Mesendoderm (in vitro differentiated cells): ENCODE results near the gene PER1.

Experiments
- DNase-seq: peaks from one replicate; pipeline ENCODE4 v3.0.0; 2013
- H2AK5ac ChIP-seq: 2 replicates; pipeline ENCODE4 v1.6.1; 2013; ENCODE audit warnings: low read length, inconsistent platforms
- H2BK120ac ChIP-seq: 2 replicates; pipeline ENCODE4 v1.6.1; 2013; ENCODE audit warnings: low read depth, mild to moderate bottlenecking, low read length, moderate library complexity, mixed read lengths
- H2BK15ac ChIP-seq: replicated peaks from 2 replicates; pipeline ENCODE4 v1.6.1; 2013; ENCODE audit warnings: low read depth, mild to moderate bottlenecking, moderate library complexity
- H2BK5ac ChIP-seq: 2 replicates; pipeline ENCODE4 v1.6.1; 2013; ENCODE audit warnings: low read length, inconsistent platforms
- H3K18ac ChIP-seq: 2 replicates; pipeline ENCODE4 v1.6.1; 2013; ENCODE audit warnings: mild to moderate bottlenecking, low read length, mixed read lengths
- H3K23ac ChIP-seq: one replicate; pipeline ENCODE4 v1.6.1; 2013; ENCODE audit warnings: low read length
- H3K27ac ChIP-seq: 2 replicates; pipeline ENCODE4 v1.5.1; 2013; ENCODE audit warnings: low read depth, mild to moderate bottlenecking, inconsistent platforms, low read length, moderate library complexity
- H3K27me3 ChIP-seq: 2 replicates; pipeline ENCODE4 v1.6.1; 2013; ENCODE audit warnings: low read length, control low read depth, mild to moderate bottlenecking, inconsistent platforms; ENCODE audit not compliant: insufficient read depth, poor library complexity
- H3K36me3 ChIP-seq: 2 replicates; pipeline ENCODE4 v1.6.1; 2013; ENCODE audit warnings: low read length, inconsistent platforms; ENCODE audit not compliant: control insufficient read depth, insufficient read depth
- H3K4ac ChIP-seq: one replicate; pipeline ENCODE4 v1.6.1; 2013; ENCODE audit warnings: low read depth, mild to moderate bottlenecking, low read length, moderate library complexity
- H3K4me1 ChIP-seq: 2 replicates; pipeline ENCODE4 v1.6.1; 2013; ENCODE audit warnings: low read depth, low read length, inconsistent platforms; ENCODE audit not compliant: control insufficient read depth
- H3K4me2 ChIP-seq: 2 replicates; pipeline ENCODE4 v1.6.1; 2013; ENCODE audit warnings: low read length
- H3K4me3 ChIP-seq: 2 replicates; pipeline ENCODE4 v1.5.1; 2013; ENCODE audit warnings: mild to moderate bottlenecking, low read length
- H3K56ac ChIP-seq: one replicate; pipeline ENCODE4 v1.6.1; 2013; ENCODE audit warnings: low read length
- H3K79me1 ChIP-seq: 2 replicates; pipeline ENCODE4 v1.6.1; 2013; ENCODE audit warnings: low read length, inconsistent platforms
- H3K79me2 ChIP-seq: 2 replicates; pipeline ENCODE4 v1.6.1; 2013; ENCODE audit warnings: mild to moderate bottlenecking, low read length; ENCODE audit not compliant: control insufficient read depth, insufficient read depth
- H3K9ac ChIP-seq: 2 replicates; pipeline ENCODE4 v1.6.1; 2013; ENCODE audit warnings: low read length, inconsistent platforms
- H4K5ac ChIP-seq: one replicate; pipeline ENCODE4 v1.6.1; 2013; ENCODE audit warnings: low read length
- H4K8ac ChIP-seq: one replicate; pipeline ENCODE4 v1.6.1; 2013; ENCODE audit warnings: low read depth, mild to moderate bottlenecking, control low read depth, low read length, moderate library complexity
- WGBS: extraction: QIAGEN DNeasy Blood & Tissue Kit; methylation state at CpG from one replicate; pipeline ENCODE4 v1.1.7; 2013; ENCODE audit warnings: low lambda C conversion rate, missing lambda C conversion rate; ENCODE audit not compliant: insufficient coverage; ENCODE audit errors: extremely low coverage; 5-methylcytosine and 5-hydroxymethylcytosine counted together

PER1 gene

GRCh38 chr17:8091033-8091687 lies 61.0 kb downstream of the PER1 start:
- H3K4me1 ChIP-seq, result peaks cover 3% of the 10 kb centered on the region
- H3K56ac ChIP-seq, result no peak overlapping the region
- H2BK120ac ChIP-seq, result no peak overlapping the region
- H3K23ac ChIP-seq, result no peak overlapping the region
- no peaks in the 10 kb centered on the region for H3K79me2 ChIP-seq
- no CpG with 5 or more reads among the region's 9 CpGs for WGBS
- H3K79me1 ChIP-seq, result no peaks in the 10 kb centered on the region
- H2BK15ac ChIP-seq, result no peak overlapping the region
- no peak overlapping the region for H3K4ac ChIP-seq
- H4K5ac ChIP-seq, result no peak overlapping the region
- H3K9ac ChIP-seq, result no peak overlapping the region
- H3K27ac ChIP-seq, result no peak overlapping the region
- no peaks in the 10 kb centered on the region for H3K36me3 ChIP-seq
- no peak overlapping the region for H3K4me3 ChIP-seq
- no peak for DNase-seq
- no peak overlapping the region for H3K18ac ChIP-seq
- H4K8ac ChIP-seq, result no peak overlapping the region
- no peak overlapping the region for H3K4me2 ChIP-seq
- no peaks in the 10 kb centered on the region for H3K27me3 ChIP-seq
- H2AK5ac ChIP-seq, result no peak overlapping the region
- no peak overlapping the region for H2BK5ac ChIP-seq
